ENCODE data around the gene ADAMTS2. TPM values are rescaled to one million over a fixed set of nuclear protein-coding genes. Genes with fewer than 3 reads are reported as not detected.
A peak's percentile ranks its signal among the peaks of the same experiment; 100 is the strongest.

Gene ADAMTS2
- total and polyA plus RNA-seq, 2 donors from 2014 or later: 2.0 to 13.6 TPM

- TF ChIP-seq CTCF (IDR thresholded peaks at IDR 0.05; ENCODE audit: borderline replicate concordance, extremely low read depth, insufficient read depth): no peak
- Histone ChIP-seq H3K27me3 (ENCODE audit: control insufficient read depth, insufficient read depth, low read length) (no peaks in the 10 kb centered on the region), H3K9me3 (ENCODE audit: control insufficient read depth in 2 of 3, insufficient read depth in 1 of 3, low read length in 3 of 3) (no peaks in the 10 kb centered on the region), H3K9ac (ENCODE audit: low read length in 3 of 3) (no peak overlapping the region), H3K4me1 (ENCODE audit: control insufficient read depth in 2 of 3, insufficient read depth in 2 of 3, low read depth in 1 of 3, low read length in 3 of 3) (peaks cover 0 to 9% (median 0%) of the 10 kb centered on the region in 3 donors), H3K27ac (ENCODE audit: low read depth in 2 of 2, low read length in 2 of 2) (no peak overlapping the region), H3K4me3 (ENCODE audit: low read length in 3 of 3) (no peak overlapping the region), H3K36me3 (ENCODE audit: control insufficient read depth in 2 of 3, insufficient read depth in 3 of 3, low read length in 3 of 3) (no peaks in the 10 kb centered on the region)
- FAIRE-seq: no peak
- DNase-seq: peak; percentile 60 to 78 (median 63)
- intact Hi-C loops (cut with DNase I): no loop called here
Observed at GRCh38 chr5:179261301-179262125, 83.7 kb downstream of the ADAMTS2 start.

DNA sequence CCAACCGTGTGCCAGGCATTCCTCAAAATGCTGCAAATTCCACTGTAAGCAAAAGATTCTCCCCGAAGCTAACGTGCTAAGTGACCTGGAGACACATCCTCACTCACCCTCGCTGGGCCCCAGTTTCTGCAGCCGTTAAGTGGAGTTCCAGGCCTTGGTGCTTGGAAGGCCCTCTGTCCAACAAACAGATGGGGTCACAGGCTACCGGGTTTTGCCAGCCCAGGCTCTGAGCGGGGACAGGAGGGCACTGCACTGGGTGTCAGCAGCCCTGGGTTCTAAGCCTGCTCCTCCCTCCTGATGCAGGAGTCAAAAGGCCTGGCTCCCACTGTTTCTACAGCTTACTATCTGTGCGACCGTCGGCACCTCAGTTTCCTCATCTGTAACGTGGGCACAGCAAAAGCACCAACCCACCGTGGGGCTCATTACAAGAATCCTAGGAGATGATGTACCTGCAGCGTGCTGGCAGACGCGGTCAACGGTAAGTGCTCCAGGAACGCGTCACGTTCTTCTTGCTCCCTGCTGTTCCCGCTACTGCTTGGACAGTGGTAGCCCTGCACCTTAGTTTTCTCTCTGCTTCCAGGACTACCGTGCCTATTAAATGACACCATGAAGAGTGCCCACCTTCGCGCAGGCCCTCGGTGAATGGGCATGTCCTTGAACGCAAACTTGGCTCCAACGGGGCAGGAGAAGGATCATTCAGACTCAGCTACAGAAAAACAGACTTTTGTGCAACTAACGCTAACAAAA lies 84.8 kb downstream of the ADAMTS2 start:
- H3K4me1 ChIP-seq (ENCODE audit: control insufficient read depth in 2 of 3, insufficient read depth in 2 of 3, low read depth in 1 of 3, low read length in 3 of 3): peaks cover 0 to 4% (median 0%) of the 10 kb centered on the region in 3 donors
- no peaks in the 10 kb centered on the region for H3K36me3 ChIP-seq (ENCODE audit: control insufficient read depth in 2 of 3, insufficient read depth in 3 of 3, low read length in 3 of 3)
- intact Hi-C loops (cut with DNase I): no loop called here
- H3K9ac ChIP-seq (ENCODE audit: low read length in 3 of 3): no peak overlapping the region
- no peak overlapping the region for H3K27ac ChIP-seq (ENCODE audit: low read depth in 2 of 2, low read length in 2 of 2)
- no peaks in the 10 kb centered on the region for H3K9me3 ChIP-seq (ENCODE audit: control insufficient read depth in 2 of 3, insufficient read depth in 1 of 3, low read length in 3 of 3)
- FAIRE-seq: no peak
- no peaks in the 10 kb centered on the region for H3K27me3 ChIP-seq (ENCODE audit: control insufficient read depth, insufficient read depth, low read length)
- DNase-seq: peak in 3 of 5 donors; percentile 5 to 34 (median 24)
- H3K4me3 ChIP-seq (ENCODE audit: low read length in 3 of 3): no peak overlapping the region
- no peak for TF ChIP-seq CTCF (IDR thresholded peaks at IDR 0.05; ENCODE audit: borderline replicate concordance, extremely low read depth, insufficient read depth)

DNA sequence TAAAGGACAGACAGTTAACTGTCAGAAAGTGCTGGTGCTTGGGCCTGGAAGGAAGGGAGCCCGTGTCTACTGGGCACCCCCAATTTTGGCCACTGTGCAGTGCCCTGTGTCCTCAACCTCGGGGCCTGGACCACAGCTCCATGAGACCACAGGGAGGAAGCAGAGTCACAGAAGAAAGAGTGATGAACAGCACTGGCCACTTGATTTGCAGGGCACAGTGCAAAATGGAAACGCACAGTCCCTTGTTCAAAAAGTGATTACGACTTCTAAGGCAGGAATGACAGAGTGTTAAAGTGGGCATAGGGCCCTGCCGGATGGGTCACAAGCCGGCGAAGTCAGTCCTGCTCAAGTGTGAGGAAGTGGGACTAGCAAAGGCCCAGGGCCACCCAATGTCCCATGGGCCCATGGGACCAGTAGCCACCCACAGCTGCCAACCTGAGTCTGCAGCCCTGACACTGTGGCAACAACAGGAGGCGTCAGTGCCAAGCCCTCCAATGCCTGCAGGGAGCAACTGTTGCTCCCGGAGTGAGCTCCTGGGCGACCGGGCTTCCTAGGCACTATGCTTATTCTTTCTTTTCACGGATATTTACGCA lies 85.4 kb downstream of the ADAMTS2 start:
- Histone ChIP-seq H3K36me3 (ENCODE audit: control insufficient read depth in 2 of 3, insufficient read depth in 3 of 3, low read length in 3 of 3) (no peaks in the 10 kb centered on the region), H3K27me3 (ENCODE audit: control insufficient read depth, insufficient read depth, low read length) (no peaks in the 10 kb centered on the region), H3K27ac (ENCODE audit: low read depth in 2 of 2, low read length in 2 of 2) (no peak overlapping the region), H3K4me1 (ENCODE audit: control insufficient read depth in 2 of 3, insufficient read depth in 2 of 3, low read depth in 1 of 3, low read length in 3 of 3) (peaks cover 0 to under 1% (median 0%) of the 10 kb centered on the region in 3 donors), H3K9me3 (ENCODE audit: control insufficient read depth in 2 of 3, insufficient read depth in 1 of 3, low read length in 3 of 3) (no peaks in the 10 kb centered on the region), H3K4me3 (ENCODE audit: low read length in 3 of 3) (no peak overlapping the region), H3K9ac (ENCODE audit: low read length in 3 of 3) (no peak overlapping the region)
- FAIRE-seq (no peak), DNase-seq (peak in 3 of 5 donors; percentile 7 to 28 (median 25))
- intact Hi-C loops (cut with DNase I): no loop called here
- no peak for TF ChIP-seq CTCF (IDR thresholded peaks at IDR 0.05; ENCODE audit: borderline replicate concordance, extremely low read depth, insufficient read depth)

Data from kidney (tissue), 14 donors.